Right ventricle myocardium superior (tissue), 1 donor: ENCODE data around the gene AMZ1. TPM values are rescaled to one million over a fixed set of nuclear protein-coding genes. Genes with fewer than 3 reads are reported as not detected.

Experiments
- ATAC-seq: fragments of 200-7000 bp; cut with Tn5 transposase; one replicate; pipeline ENCODE4 v1.9.1; 2020; ENCODE audit warnings: mild to moderate bottlenecking; ENCODE audit not compliant: poor library complexity
- DNase-seq: peaks from one replicate; pipeline ENCODE4 v3.0.0-alpha.2; 2020
- intact Hi-C: fragments of 100-400 bp; cut with DNase I; formaldehyde crosslinking; loops from one replicate; pipeline ENCODE4 v1.11.2; 2022
- total RNA-seq: library from RNA; stranded (reverse); fragmentation: NEBNext Ultra II Directional; extraction: Animal tissue kit (Norgen Biotek cat#: 25700); gene quantifications from one replicate; pipeline ENCODE4 v1.2.1, GENCODE V29; 2021
- donor health status: DM: no; HTN: yes; CAD: no; lungs with severe emphysema.

The AMZ1 gene
- total RNA-seq, 1 donor from 2014 or later: 0.08 TPM

GRCh38 chr7:2702594-2702957 is 14.6 kb downstream of the AMZ1 start:
- intact Hi-C loops: no loop called here
- DNase-seq (no peak), ATAC-seq (no peak)

GRCh38 chr7:2705371-2706096 is 17.5 kb downstream of the AMZ1 start:
- intact Hi-C loops: no loop called here
- DNase-seq (no peak), ATAC-seq (no peak)

GRCh38 chr7:2706685-2707126 is 18.7 kb downstream of the AMZ1 start:
- DNase-seq: no peak
- ATAC-seq: no peak
- intact Hi-C loops: no loop called here

GRCh38 chr7:2707481-2707880 is 19.5 kb downstream of the AMZ1 start:
- no peak for DNase-seq
- intact Hi-C loops: no loop called here
- ATAC-seq: no peak

GRCh38 chr7:2708041-2708440 is 20.0 kb downstream of the AMZ1 start:
- intact Hi-C loops: no loop called here
- DNase-seq (no peak), ATAC-seq (no peak)

- no peak for DNase-seq
- no peak for ATAC-seq
- intact Hi-C loops: no loop called here
Measured at GRCh38 chr7:2708547-2709310, 20.7 kb downstream of the AMZ1 start.

GRCh38 chr7:2709553-2710285 is 21.7 kb downstream of the AMZ1 start:
- intact Hi-C loops: no loop called here
- DNase-seq: peak; percentile 77
- ATAC-seq: peak; percentile 74

GRCh38 chr7:2710286-2710655 is 22.3 kb downstream of the AMZ1 start:
- DNase-seq (no peak), ATAC-seq (no peak)
- intact Hi-C loops: no loop called here

GRCh38 chr7:2710901-2711551 is 23.0 kb downstream of the AMZ1 start:
- DNase-seq (no peak), ATAC-seq (no peak)
- intact Hi-C loops: no loop called here

- no peak for ATAC-seq
- intact Hi-C loops: no loop called here
- DNase-seq: no peak
Measured at GRCh38 chr7:2711895-2712675, 24.1 kb downstream of the AMZ1 start.

GRCh38 chr7:2713370-2713769 is 25.4 kb downstream of the AMZ1 start:
- no peak for DNase-seq

GRCh38 chr7:2713978-2714377 is 26.0 kb downstream of the AMZ1 start:
- intact Hi-C loops: no loop called here
- ATAC-seq: no peak

More at GRCh38 chr7:2713370-2713769, 25.4 kb downstream of the AMZ1 start:
- intact Hi-C loops: no loop called here
- ATAC-seq: peak; percentile 59

GRCh38 chr7:2714636-2715035 is 26.6 kb downstream of the AMZ1 start:
- intact Hi-C loops: no loop called here
- DNase-seq (no peak), ATAC-seq (no peak)

More at GRCh38 chr7:2713978-2714377, 26.0 kb downstream of the AMZ1 start:
- DNase-seq: no peak

- ATAC-seq: no peak
- DNase-seq: no peak
- intact Hi-C loops: no loop called here
Measured at GRCh38 chr7:2715341-2716231, 27.6 kb downstream of the AMZ1 start.

GRCh38 chr7:2716488-2716887 is 28.5 kb downstream of the AMZ1 start:
- no peak for ATAC-seq
- no peak for DNase-seq
- intact Hi-C loops: no loop called here

GRCh38 chr7:2716906-2717292 is 28.9 kb downstream of the AMZ1 start:
- intact Hi-C loops: no loop called here
- DNase-seq: no peak
- no peak for ATAC-seq
